Activated T-helper 2 cell treated with anti-CD3 and anti-CD28 coated beads, Interferon-gamma antibody, Interleukin-2, Interleukin-4, amounts not matched to agents 10 μg/mL and 5 μg/mL and 100 μg/mL, durations not matched to agents 14 hours and 24 hours and 36 hours (primary cell): ENCODE data around the gene BPIFB4. TPM values are rescaled to one million over a fixed set of nuclear protein-coding genes. Genes with fewer than 3 reads are reported as not detected.
"Not testable (repeated sequence)": the region's sequence is repeated elsewhere in the genome, so short reads cannot be mapped to it uniquely, and the experiment has no call there.

Experiments
- DNase-seq: peaks from one replicate; pipeline ENCODE4 v3.0.0; 2021; ENCODE audit warnings: low spot score
- H3K27ac Mint-ChIP-seq: one replicate; pipeline ENCODE4 v1.8.0; 2021; ENCODE audit warnings: mixed read lengths
- H3K27me3 Mint-ChIP-seq: one replicate; pipeline ENCODE4 v1.8.0; 2021; ENCODE audit warnings: low read depth, mixed read lengths
- H3K36me3 Mint-ChIP-seq: one replicate; pipeline ENCODE4 v1.8.0; 2021; ENCODE audit warnings: low read depth, mixed read lengths
- H3K4me1 Mint-ChIP-seq: one replicate; pipeline ENCODE4 v1.8.0; 2021; ENCODE audit warnings: low read depth, mixed read lengths
- H3K4me3 Mint-ChIP-seq: one replicate; pipeline ENCODE4 v1.8.0; 2021; ENCODE audit warnings: low read depth, mild to moderate bottlenecking, moderate library complexity, mixed read lengths
- H3K9me3 Mint-ChIP-seq: one replicate; pipeline ENCODE4 v1.8.0; 2021; ENCODE audit warnings: mixed read lengths
- intact Hi-C: fragments of 100-400 bp; cut with micrococcal nuclease; formaldehyde crosslinking; loops from one replicate; pipeline ENCODE4 v1.15.1; 2023
- total RNA-seq: library from RNA; stranded (reverse); gene quantifications from 2 replicates; pipeline ENCODE4 v1.2.3, GENCODE V29; 2022

BPIFB4 gene
- total RNA-seq, 1 donor from 2014 or later, result not detected

DNA sequence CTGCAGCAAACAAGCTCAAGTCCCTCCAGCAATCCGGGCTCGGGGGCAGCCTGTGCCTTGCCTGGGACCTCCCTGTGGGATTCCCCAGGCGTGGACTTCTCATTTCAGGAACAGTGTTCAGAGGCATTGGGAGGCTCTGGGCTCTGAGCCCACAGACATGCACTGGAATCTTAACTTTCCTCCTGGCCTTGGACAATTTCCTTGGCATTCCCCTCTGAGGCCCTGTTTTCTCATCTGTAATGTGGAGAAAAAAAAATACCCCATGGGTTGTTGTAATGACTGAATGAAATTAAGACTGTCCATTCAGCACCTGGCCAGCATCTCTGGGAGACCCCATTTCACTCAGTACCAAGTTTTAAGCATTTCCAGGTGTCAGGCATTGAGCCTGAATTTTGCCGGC, 17.6 kb downstream of the BPIFB4 start:
- Mint-ChIP-seq H3K9me3 (no peaks in the 10 kb centered on the region), H3K4me3 (no peak overlapping the region), H3K27ac (no peak overlapping the region), H3K4me1 (peaks cover 2% of the 10 kb centered on the region), H3K27me3 (peaks cover 4% of the 10 kb centered on the region), H3K36me3 (no peaks in the 10 kb centered on the region)
- DNase-seq, result no peak
- intact Hi-C loops, result loop anchor here (10.0 kb wide), 1 partner anchor 302 kb away; no protein-coding TSS in a partner anchor

DNA sequence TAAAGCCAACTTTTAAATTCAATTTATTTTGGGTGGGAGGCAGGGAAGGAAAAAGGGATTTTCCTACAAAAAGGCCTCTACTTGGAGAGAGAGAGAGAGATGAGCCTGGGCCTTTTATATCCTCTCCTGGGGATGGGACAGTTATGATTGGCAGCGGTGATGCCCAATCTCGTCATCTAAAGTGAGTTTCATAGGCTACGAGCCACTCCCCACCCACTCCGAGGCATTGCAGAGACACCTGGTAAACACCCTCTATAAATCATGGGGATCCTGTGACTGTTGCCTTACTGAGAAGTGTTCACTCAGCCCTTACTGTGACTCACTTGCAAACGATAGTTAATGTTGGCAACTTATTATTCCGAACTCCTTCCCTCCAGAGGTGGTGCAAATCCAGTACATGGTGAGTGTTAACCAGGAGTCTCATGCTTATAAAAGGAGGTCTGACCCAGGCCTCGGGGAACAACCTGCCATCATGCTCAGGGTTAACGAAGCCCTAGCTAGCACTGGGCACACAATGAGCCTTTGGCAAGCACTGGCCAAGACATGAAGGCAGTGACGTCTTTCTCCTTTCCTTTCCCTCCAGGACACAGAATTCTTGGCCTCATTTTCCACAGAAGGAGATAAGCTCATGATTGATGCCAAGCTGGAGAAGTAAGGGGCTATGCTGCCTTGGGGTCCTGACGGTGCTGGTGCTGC, 20.5 kb downstream of the BPIFB4 start:
- Mint-ChIP-seq H3K27me3 (no peaks in the 10 kb centered on the region), H3K4me3 (no peak overlapping the region)

DNA sequence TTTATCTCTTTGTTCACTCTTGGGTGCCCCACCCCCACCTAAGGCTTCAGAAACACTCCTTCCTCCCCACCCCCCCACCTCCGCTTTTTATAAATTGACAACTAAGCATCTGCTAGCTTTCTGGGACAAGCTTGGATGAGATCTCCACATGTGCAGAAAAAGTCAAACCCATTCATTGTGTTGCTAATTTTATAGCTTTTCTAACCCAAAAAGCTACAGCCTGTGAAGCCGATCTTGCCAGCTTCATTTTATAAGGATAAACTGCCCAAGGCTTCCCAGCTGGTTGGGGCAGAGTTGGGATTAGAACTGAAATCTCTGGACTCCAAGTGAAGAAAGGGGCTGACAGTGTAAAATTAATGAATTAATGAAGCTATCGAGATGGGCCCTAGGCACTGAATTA, 24.1 kb downstream of the BPIFB4 start:
- DNase-seq, result no peak
- no peaks in the 10 kb centered on the region for H3K4me1 Mint-ChIP-seq
- no peak overlapping the region for H3K4me3 Mint-ChIP-seq
- no peaks in the 10 kb centered on the region for H3K27me3 Mint-ChIP-seq
- intact Hi-C loops, result no loop called here
- no peaks in the 10 kb centered on the region for H3K9me3 Mint-ChIP-seq
- no peaks in the 10 kb centered on the region for H3K36me3 Mint-ChIP-seq
- H3K27ac Mint-ChIP-seq, result no peak overlapping the region

More for the DNA sequence above, 20.5 kb downstream of the BPIFB4 start:
- Mint-ChIP-seq H3K36me3 (no peaks in the 10 kb centered on the region), H3K27ac (no peak overlapping the region), H3K4me1 (peaks cover 2% of the 10 kb centered on the region), H3K9me3 (no peaks in the 10 kb centered on the region)
- intact Hi-C loops, result loop anchor here (10.0 kb wide), 1 partner anchor 305 kb away; no protein-coding TSS in a partner anchor
- no peak for DNase-seq

DNA sequence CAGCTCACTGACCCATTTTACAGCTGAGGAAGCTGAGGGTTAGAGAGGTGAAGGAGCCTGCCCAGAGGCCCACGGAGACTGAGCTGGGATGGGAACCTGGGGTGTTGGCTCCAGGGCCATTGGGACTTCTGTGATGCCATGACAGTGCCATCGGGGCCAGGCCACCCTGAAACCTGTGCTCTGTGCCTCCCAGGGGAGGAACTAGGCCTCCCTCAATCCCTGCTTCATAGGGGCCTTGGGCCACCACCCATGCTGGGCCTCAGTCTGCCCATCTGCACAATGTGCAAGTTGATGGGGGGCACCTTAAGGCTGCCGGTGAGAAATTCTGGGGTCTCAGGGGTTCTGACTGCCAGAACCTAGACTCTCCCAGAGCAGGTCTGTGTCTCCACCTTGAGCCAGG, 24.9 kb downstream of the BPIFB4 start:
- Mint-ChIP-seq H3K9me3 (no peaks in the 10 kb centered on the region), H3K4me3 (no peak overlapping the region), H3K27me3 (no peaks in the 10 kb centered on the region), H3K36me3 (no peaks in the 10 kb centered on the region), H3K4me1 (no peaks in the 10 kb centered on the region), H3K27ac (no peak overlapping the region)
- intact Hi-C loops, result no loop called here
- no peak for DNase-seq

DNA sequence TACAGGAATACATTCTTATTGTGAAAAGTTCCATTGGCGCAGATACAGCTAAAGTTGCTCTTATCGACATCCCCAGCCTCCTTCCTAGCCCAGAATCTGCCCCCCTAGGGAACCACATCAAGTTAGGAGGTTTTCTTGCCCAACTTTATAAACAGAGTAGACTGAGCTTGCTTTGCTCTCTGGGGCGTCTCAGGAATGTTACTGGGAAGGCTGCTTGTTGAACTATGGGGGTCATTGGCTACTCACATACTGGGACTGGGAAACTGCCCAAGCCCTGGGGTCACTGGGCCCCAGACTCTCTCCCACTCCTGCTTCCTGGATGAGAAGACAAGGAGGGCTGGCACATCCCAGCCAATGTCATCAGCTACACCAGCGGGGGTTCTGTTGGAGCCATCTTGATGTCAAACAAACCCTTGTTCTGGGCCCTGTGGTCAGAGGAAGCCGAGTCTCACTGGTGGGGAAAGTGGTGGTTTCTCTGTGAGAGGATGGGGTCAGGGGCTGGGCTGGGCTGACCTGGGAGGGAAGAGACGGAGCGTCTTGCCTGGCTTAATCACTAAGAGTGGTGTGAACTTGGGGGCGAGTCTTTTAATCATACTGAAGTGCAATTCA, 26.0 kb downstream of the BPIFB4 start:
- Mint-ChIP-seq H3K27me3 (no peaks in the 10 kb centered on the region), H3K4me1 (no peaks in the 10 kb centered on the region), H3K9me3 (no peaks in the 10 kb centered on the region), H3K27ac (no peak overlapping the region), H3K36me3 (no peaks in the 10 kb centered on the region), H3K4me3 (no peak overlapping the region)
- no peak for DNase-seq
- intact Hi-C loops, result no loop called here

DNA sequence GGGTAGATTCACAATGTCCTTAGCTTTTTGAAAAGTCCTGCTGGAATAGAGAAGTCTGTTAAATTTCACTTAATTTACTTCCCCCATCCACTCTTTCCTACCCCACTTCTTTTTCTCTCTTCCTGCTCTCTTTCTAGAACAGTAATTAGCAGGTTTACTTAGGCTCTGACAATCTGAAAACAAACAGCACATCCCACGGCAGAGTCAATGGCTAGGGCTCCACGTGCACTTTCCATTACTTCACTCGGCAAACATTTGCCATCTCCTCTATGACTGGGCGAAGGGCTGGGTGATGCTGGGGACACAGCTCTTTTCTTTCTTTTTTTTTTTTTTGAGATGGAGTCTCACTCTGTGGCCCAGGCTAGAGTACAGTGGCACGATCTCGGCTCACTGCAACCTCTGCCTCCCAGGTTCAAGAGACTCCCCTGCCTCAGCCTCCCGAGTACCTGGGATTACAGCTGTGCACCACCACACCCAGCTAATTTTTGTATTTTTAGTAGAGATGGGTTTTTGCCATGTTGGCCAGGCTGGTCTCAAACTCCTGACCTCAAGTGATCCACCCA, 26.7 kb downstream of the BPIFB4 start:
- H3K9me3 Mint-ChIP-seq, H3K27me3 Mint-ChIP-seq, H3K36me3 Mint-ChIP-seq, intact Hi-C loops, H3K4me3 Mint-ChIP-seq, H3K27ac Mint-ChIP-seq, DNase-seq, H3K4me1 Mint-ChIP-seq: not testable (repeated sequence)

DNA sequence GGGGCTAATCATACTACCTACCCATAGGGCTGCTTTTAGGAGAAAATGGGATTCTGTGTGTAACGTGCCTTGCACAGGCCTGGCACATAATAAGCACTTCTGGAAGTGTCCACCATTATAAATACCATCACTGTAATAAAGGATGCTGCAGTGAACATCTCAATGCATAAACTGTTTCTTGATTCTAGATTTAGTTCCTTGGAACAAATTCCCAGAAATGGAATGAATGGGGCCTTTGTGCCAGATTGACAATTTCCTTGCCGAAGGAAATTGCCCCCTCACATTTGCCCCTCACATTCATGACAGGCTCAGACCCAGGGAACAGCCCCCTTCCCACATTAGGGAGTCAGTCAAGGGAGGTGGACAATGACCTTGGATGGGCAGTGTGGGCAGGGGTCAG, 29.2 kb downstream of the BPIFB4 start:
- no peaks in the 10 kb centered on the region for H3K4me1 Mint-ChIP-seq
- no peak for DNase-seq
- no peak overlapping the region for H3K4me3 Mint-ChIP-seq
- H3K36me3 Mint-ChIP-seq, result no peaks in the 10 kb centered on the region
- no peaks in the 10 kb centered on the region for H3K9me3 Mint-ChIP-seq
- no peak overlapping the region for H3K27ac Mint-ChIP-seq
- no peaks in the 10 kb centered on the region for H3K27me3 Mint-ChIP-seq
- intact Hi-C loops, result no loop called here

DNA sequence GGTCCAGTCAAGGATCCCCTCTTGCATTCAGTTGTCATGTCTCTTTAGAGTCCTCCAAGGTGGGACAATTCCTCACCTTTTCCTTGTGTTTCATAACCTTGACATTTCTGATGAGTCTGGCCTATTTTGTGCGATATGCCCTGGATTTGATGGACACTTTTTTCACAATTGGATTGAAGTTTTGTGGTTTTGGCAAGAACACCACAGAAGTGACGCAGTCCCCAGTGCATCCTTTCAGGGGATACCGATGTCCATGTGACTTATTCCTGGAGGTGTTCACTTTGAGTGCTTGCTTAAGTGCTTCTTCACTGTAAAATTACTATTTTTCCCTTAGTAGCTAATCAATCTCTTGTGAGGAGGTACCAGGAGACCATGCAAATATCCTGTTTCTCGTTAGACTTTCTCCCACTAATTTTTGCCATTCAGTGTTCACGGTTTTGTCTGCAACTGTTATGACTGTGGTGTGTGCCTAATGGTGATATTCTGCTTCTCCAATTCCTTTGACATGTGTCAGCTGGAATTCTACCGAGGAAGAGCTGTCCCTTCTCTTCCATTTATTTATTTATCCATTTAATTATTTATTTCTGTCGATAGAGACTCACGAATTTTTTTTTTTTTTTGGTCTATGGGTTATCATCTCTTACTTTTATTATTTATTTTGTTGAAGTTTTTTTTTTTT, 30.8 kb downstream of the BPIFB4 start:
- Mint-ChIP-seq H3K36me3 (no peaks in the 10 kb centered on the region), H3K27me3 (no peaks in the 10 kb centered on the region), H3K9me3 (no peaks in the 10 kb centered on the region), H3K4me3 (no peak overlapping the region), H3K4me1 (no peaks in the 10 kb centered on the region), H3K27ac (no peak overlapping the region)
- DNase-seq, result no peak
- intact Hi-C loops, result no loop called here

DNA sequence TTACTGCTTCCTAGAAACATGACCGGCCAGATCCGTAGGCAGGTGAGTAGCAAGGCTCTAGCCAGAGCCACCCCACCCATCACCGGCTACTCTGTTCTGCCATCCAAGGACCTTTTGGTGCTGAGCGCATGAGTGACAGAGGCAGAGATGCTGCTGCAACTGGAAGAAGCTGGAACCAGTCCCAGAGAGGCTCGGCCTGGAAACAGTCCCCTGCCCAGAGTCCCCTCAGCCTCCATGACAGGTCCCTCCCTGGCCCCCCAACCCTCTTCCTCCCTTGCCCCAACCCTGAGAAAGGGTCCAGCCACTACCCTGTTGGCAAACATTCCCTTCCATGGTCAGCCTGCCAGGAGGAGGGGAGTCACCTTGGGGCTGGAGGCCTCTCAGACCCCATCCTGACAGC, 31.9 kb downstream of the BPIFB4 start:
- Mint-ChIP-seq H3K9me3 (no peaks in the 10 kb centered on the region), H3K27ac (no peak overlapping the region), H3K4me3 (no peak overlapping the region), H3K36me3 (no peaks in the 10 kb centered on the region), H3K27me3 (no peaks in the 10 kb centered on the region), H3K4me1 (no peaks in the 10 kb centered on the region)
- intact Hi-C loops, result no loop called here
- DNase-seq, result no peak

DNA sequence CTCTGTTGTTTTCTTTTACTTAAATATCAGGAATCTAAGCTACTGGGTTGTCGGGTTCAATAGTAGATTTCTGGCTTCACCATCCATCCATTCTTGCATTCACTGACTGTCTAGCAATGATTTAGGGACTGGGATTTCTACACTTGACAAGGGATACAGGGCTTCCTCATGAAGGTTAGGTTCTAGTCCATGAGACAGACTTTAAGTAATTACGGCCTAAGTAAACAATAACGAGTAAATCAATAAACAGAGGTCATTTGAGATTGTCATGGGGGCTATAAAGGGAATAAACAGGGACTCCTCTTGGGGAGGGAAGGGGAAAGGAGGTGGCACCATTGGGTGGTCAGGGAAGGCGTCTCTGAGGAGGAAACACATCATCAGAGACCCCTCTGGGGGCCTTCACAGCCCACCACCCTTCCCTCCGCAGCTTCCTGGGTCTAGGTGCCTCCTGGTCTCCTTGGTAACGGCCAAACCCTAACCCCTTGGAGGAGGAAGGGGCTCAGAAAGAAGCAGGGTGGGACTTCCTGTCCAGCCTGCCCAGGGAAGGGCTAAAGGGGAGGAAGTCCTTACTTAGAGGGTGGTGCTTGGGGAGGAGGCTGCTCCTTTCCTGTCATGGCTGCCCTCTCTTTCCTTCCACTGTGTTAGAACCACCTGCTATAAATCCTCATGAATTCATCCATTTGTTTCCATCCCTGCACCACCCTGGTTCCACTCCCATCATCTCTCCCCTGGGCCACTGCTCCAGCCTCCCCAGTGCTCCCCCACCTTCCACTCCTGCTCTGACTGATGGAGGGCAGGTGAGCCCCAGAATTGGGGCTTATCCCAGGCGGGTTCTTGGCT, 33.3 kb downstream of the BPIFB4 start:
- no peaks in the 10 kb centered on the region for H3K9me3 Mint-ChIP-seq
- H3K4me1 Mint-ChIP-seq, result no peaks in the 10 kb centered on the region
- no peaks in the 10 kb centered on the region for H3K27me3 Mint-ChIP-seq
- H3K4me3 Mint-ChIP-seq, result no peak overlapping the region
- no peak overlapping the region for H3K27ac Mint-ChIP-seq
- no peaks in the 10 kb centered on the region for H3K36me3 Mint-ChIP-seq
- intact Hi-C loops, result no loop called here
- no peak for DNase-seq

DNA sequence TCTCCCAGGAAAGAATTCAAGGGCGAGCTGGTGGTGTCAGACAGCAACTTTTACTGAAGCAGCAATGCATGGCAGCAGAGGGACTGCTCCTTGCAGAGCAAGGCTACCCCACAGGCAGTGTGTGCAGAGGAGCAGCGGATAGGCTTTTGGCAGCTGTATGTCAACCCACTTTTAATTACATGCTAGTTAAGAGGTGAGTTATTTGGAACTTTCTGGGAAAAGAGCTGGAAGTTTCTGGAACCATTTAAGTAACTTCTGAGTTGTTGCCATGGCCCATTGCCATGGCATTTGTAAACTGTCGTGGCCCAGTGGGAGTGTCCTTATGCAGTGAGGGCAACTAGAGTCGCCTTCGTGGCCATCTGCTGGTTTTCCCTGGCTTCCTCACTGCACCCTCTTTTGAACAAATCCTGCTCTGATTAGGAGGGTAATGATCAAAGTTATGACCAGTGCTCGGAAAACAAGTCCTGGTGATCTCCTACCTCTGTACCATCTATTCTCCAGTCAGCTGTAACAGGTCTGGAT, 34.0 kb downstream of the BPIFB4 start:
- no peaks in the 10 kb centered on the region for H3K4me1 Mint-ChIP-seq
- intact Hi-C loops, result no loop called here
- no peak overlapping the region for H3K27ac Mint-ChIP-seq
- H3K4me3 Mint-ChIP-seq, result no peak overlapping the region
- no peaks in the 10 kb centered on the region for H3K36me3 Mint-ChIP-seq
- H3K9me3 Mint-ChIP-seq, result no peaks in the 10 kb centered on the region
- DNase-seq, result no peak
- no peaks in the 10 kb centered on the region for H3K27me3 Mint-ChIP-seq

DNA sequence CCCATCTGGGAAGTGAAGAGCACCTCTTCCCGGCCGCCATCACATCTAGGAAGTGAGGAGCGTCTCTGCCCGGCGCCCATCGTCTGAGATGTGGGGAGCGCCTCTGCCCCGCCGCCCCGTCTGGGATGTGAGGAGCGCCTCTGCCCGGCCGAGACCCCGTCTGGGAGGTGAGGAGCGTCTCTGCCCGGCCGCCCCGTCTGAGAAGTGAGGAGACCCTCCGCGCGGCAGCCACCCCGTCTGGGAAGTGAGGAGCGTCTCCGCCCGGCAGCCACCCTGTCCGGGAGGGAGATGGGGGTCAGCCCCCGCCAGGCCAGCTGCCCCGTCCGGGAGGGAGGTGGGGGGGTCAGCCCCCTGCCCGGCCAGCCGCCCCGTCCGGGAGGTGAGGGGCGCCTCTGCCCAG, 36.1 kb downstream of the BPIFB4 start:
- intact Hi-C loops, DNase-seq, H3K27ac Mint-ChIP-seq, H3K36me3 Mint-ChIP-seq, H3K4me3 Mint-ChIP-seq, H3K9me3 Mint-ChIP-seq, H3K27me3 Mint-ChIP-seq: not testable (repeated sequence)
- H3K4me1 Mint-ChIP-seq, result peaks cover 14% of the 10 kb centered on the region
